Loucy (cell line): ENCODE measurements around the gene CCDC167.

Source experiments
- H2AFZ ChIP-seq: fragments of 200-600 bp; sonication (generic); 2 replicates; pipeline ENCODE4 v1.6.0; 2016; ENCODE audit warnings: antibody characterized with exemption, mild to moderate bottlenecking, low read length, moderate library complexity
- H3F3A ChIP-seq: fragments of 200-600 bp; 2 replicates; pipeline ENCODE4 v1.6.0; 2016; ENCODE audit warnings: antibody characterized with exemption, low read depth, mild to moderate bottlenecking
- H3K27me3 ChIP-seq: fragments of 200-600 bp; sonication (generic); 2 replicates; pipeline ENCODE4 v1.6.1; 2014; ENCODE audit warnings: low read length, mild to moderate bottlenecking; ENCODE audit not compliant: insufficient read depth, poor library complexity, severe bottlenecking
- H3K36me3 ChIP-seq: fragments of 200-600 bp; sonication (generic); 2 replicates; pipeline ENCODE4 v1.6.1; 2016; ENCODE audit warnings: low read length; ENCODE audit not compliant: insufficient read depth
- H3K4me1 ChIP-seq: fragments of 200-600 bp; sonication (generic); 2 replicates; pipeline ENCODE4 v1.5.1; 2014; ENCODE audit warnings: low read length, mild to moderate bottlenecking; ENCODE audit not compliant: insufficient read depth, poor library complexity, severe bottlenecking
- H3K4me2 ChIP-seq: fragments of 200-600 bp; sonication (generic); 2 replicates; pipeline ENCODE4 v1.6.0; 2014; ENCODE audit warnings: antibody characterized with exemption, low read length, low read depth, mild to moderate bottlenecking; ENCODE audit not compliant: poor library complexity, severe bottlenecking
- H3K4me3 ChIP-seq: fragments of 200-600 bp; sonication (generic); 2 replicates; pipeline ENCODE4 v1.5.1; 2014; ENCODE audit warnings: low read length, mild to moderate bottlenecking, mixed read lengths; ENCODE audit not compliant: poor library complexity, severe bottlenecking
- H3K79me2 ChIP-seq: fragments of 200-600 bp; sonication (generic); 2 replicates; pipeline ENCODE4 v1.6.1; 2014; ENCODE audit warnings: low read length; ENCODE audit not compliant: insufficient read depth
- H3K9ac ChIP-seq: fragments of 200-600 bp; sonication (generic); 2 replicates; pipeline ENCODE4 v1.6.0; 2014; ENCODE audit warnings: mild to moderate bottlenecking, low read depth, low read length, moderate library complexity; ENCODE audit not compliant: poor library complexity, severe bottlenecking
- H3K9me2 ChIP-seq: fragments of 200-600 bp; sonication (generic); replicated peaks from 2 replicates; pipeline ENCODE4 v1.6.1; 2016; ENCODE audit warnings: low read depth, low read length, mixed read lengths
- H3K9me3 ChIP-seq: fragments of 200-600 bp; sonication (generic); 2 replicates; pipeline ENCODE4 v1.6.1; 2014; ENCODE audit warnings: mild to moderate bottlenecking, antibody characterized with exemption, low read length, low read depth; ENCODE audit not compliant: insufficient read depth
- H4K20me1 ChIP-seq: fragments of 200-600 bp; sonication (generic); 2 replicates; pipeline ENCODE4 v1.6.0; 2014; ENCODE audit warnings: antibody characterized with exemption, low read length, mild to moderate bottlenecking; ENCODE audit not compliant: insufficient read depth, poor library complexity, severe bottlenecking
- EZH2phosphoT487 ChIP-seq: fragments of 200-600 bp; IDR thresholded peaks from 2 replicates; pipeline ENCODE4 v1.6.1; 2018; ENCODE audit warnings: antibody characterized with exemption, mild to moderate bottlenecking, moderate library complexity, borderline replicate concordance
- TF ChIP-seq, protein P1 (sequence below): fragments of 200-600 bp; sonication (generic); conservative IDR thresholded peaks from 2 replicates; pipeline ENCODE4 v1.5.1; 2014; ENCODE audit warnings: mild to moderate bottlenecking, antibody characterized with exemption, low read length

Gene CCDC167

GRCh38 chr6:37513576-37513975 lies 13.9 kb upstream of the CCDC167 start:
- H3K9me3 ChIP-seq = no peaks in the 10 kb centered on the region
- H3K4me1 ChIP-seq = peaks cover 55% of the 10 kb centered on the region
- H3F3A ChIP-seq = peaks cover 11% of the 10 kb centered on the region; the same call in 1 of the 2 replicates
- peaks cover 6% of the 10 kb centered on the region; the same call in 1 of the 2 replicates for H3K79me2 ChIP-seq
- peak overlapping the region; percentile 86 for H3K9ac ChIP-seq
- H3K4me2 ChIP-seq = no peak overlapping the region
- H4K20me1 ChIP-seq = no peaks in the 10 kb centered on the region
- H2AFZ ChIP-seq = no peak overlapping the region
- no peaks in the 10 kb centered on the region for H3K9me2 ChIP-seq
- H3K4me3 ChIP-seq = no peak overlapping the region
- no peaks in the 10 kb centered on the region for H3K36me3 ChIP-seq
- no peak for TF ChIP-seq EZH2phosphoT487
- TF ChIP-seq, protein P1, sequence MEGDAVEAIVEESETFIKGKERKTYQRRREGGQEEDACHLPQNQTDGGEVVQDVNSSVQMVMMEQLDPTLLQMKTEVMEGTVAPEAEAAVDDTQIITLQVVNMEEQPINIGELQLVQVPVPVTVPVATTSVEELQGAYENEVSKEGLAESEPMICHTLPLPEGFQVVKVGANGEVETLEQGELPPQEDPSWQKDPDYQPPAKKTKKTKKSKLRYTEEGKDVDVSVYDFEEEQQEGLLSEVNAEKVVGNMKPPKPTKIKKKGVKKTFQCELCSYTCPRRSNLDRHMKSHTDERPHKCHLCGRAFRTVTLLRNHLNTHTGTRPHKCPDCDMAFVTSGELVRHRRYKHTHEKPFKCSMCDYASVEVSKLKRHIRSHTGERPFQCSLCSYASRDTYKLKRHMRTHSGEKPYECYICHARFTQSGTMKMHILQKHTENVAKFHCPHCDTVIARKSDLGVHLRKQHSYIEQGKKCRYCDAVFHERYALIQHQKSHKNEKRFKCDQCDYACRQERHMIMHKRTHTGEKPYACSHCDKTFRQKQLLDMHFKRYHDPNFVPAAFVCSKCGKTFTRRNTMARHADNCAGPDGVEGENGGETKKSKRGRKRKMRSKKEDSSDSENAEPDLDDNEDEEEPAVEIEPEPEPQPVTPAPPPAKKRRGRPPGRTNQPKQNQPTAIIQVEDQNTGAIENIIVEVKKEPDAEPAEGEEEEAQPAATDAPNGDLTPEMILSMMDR = no peak
- H3K27me3 ChIP-seq = no peaks in the 10 kb centered on the region

DNA sequence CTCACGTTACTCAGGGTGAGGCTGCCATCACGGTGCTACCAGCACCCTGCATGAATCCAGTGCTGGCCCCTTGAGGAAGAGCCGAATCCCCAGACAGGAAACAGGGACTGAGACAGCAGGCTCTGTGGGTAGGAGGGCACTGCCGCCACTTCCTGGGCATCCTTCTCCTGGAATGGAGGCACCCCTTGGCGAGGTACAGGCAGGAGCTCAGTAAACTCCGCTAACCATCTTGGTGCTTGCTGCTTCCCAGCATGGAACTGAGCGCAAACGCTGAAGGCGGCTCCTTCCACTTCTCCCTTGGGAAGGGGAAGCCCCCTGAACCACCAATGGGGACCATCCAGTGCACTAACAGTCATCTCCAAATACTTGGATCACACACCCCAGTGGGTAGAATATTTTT lies 13.5 kb upstream of the CCDC167 start:
- Histone ChIP-seq H3K4me3 (no peak overlapping the region), H3K79me2 (peaks cover 6% of the 10 kb centered on the region; the same call in 1 of the 2 replicates), H3K27me3 (no peaks in the 10 kb centered on the region), H3K9ac (no peak overlapping the region), H3K36me3 (no peaks in the 10 kb centered on the region), H4K20me1 (no peaks in the 10 kb centered on the region), H3F3A (peaks cover 11% of the 10 kb centered on the region; the same call in 1 of the 2 replicates), H3K9me2 (no peaks in the 10 kb centered on the region), H3K4me1 (peaks cover 55% of the 10 kb centered on the region), H2AFZ (no peak overlapping the region), H3K9me3 (no peaks in the 10 kb centered on the region), H3K4me2 (no peak overlapping the region)
- no peak for TF ChIP-seq EZH2phosphoT487
- TF ChIP-seq, protein P1 = no peak

DNA sequence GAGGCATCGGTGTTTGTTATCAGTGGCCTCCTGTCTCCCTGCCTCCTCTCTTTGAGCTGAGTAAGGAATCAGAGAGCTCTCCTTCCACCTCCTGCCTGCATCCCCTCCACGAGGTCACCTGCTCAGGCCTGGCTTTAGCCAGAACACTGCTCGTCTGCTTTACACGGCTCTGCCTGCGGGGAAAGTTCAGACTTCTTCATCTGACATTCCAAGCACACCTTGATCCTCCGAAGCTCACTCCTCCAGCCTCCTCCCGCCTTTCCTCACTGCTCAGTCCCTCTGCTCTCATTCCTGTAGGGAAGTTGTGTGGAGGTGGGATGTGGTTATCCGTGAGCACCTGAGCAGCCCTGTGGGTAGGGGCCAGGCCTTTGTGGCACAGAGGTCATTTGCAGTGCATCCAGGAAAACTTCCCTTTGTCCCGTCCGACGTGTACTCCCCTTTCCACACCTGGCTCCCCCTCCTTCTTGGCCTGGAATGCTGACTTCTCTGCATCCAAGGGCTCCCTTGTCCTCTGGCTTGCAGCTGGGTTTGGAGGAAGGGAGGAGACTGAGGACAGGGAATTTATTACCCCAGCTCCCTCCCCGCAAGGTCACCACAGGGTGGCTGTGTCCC lies 12.8 kb upstream of the CCDC167 start:
- no peaks in the 10 kb centered on the region for H3K27me3 ChIP-seq
- peaks cover 51% of the 10 kb centered on the region for H3K4me1 ChIP-seq
- no peak overlapping the region for H3K4me2 ChIP-seq
- no peaks in the 10 kb centered on the region for H3K9me2 ChIP-seq
- H3K36me3 ChIP-seq = no peaks in the 10 kb centered on the region
- H3K79me2 ChIP-seq = peaks cover 6% of the 10 kb centered on the region; the same call in 1 of the 2 replicates
- TF ChIP-seq EZH2phosphoT487 = no peak
- TF ChIP-seq, protein P1 = no peak
- H3K9me3 ChIP-seq = no peaks in the 10 kb centered on the region
- H3K9ac ChIP-seq = no peak overlapping the region
- H2AFZ ChIP-seq = no peak overlapping the region
- no peaks in the 10 kb centered on the region for H4K20me1 ChIP-seq
- H3K4me3 ChIP-seq = no peak overlapping the region
- peaks cover 11% of the 10 kb centered on the region; the same call in 1 of the 2 replicates for H3F3A ChIP-seq
